Dendritic cell treated with granulocyte-macrophage colony-stimulating factor and Interleukin-4, amounts not matched to agents 40 ng/mL and 50 ng/mL, for 4 days (primary cell): ENCODE data around the gene ETV5.

Experiments used
- H3K27ac Mint-ChIP-seq: one replicate; pipeline ENCODE4 v1.8.0; 2022; ENCODE audit warnings: mild to moderate bottlenecking, mixed read lengths
- H3K27me3 Mint-ChIP-seq: one replicate; pipeline ENCODE4 v1.8.0; 2022; ENCODE audit warnings: mild to moderate bottlenecking, mixed read lengths
- H3K36me3 Mint-ChIP-seq: one replicate; pipeline ENCODE4 v1.8.0; 2022; ENCODE audit warnings: low read depth, mixed read lengths
- H3K4me1 Mint-ChIP-seq: one replicate; pipeline ENCODE4 v1.8.0; 2022; ENCODE audit warnings: low read depth, mixed read lengths
- H3K4me3 Mint-ChIP-seq: one replicate; pipeline ENCODE4 v1.8.0; 2022; ENCODE audit warnings: mild to moderate bottlenecking, moderate library complexity, mixed read lengths
- H3K9me3 Mint-ChIP-seq: one replicate; pipeline ENCODE4 v1.8.0; 2022; ENCODE audit warnings: mixed read lengths
- intact Hi-C: fragments of 100-400 bp; cut with micrococcal nuclease; formaldehyde crosslinking; loops from one replicate; pipeline ENCODE4 v1.15.0; 2022

ETV5 gene

GRCh38 chr3:186115239-186115996 lies 6.5 kb upstream of the ETV5 start:
- Mint-ChIP-seq H3K4me3 (no peak overlapping the region), H3K27ac (peak overlapping the region; percentile 16), H3K9me3 (no peaks in the 10 kb centered on the region), H3K4me1 (peaks cover 24% of the 10 kb centered on the region), H3K36me3 (no peaks in the 10 kb centered on the region), H3K27me3 (peaks cover 86% of the 10 kb centered on the region)
- intact Hi-C loops = no loop called here

- H3K27ac Mint-ChIP-seq = peak overlapping the region; percentile 73
- intact Hi-C loops = no loop called here
- no peaks in the 10 kb centered on the region for H3K9me3 Mint-ChIP-seq
- peaks cover 17% of the 10 kb centered on the region for H3K36me3 Mint-ChIP-seq
- peaks cover 86% of the 10 kb centered on the region for H3K27me3 Mint-ChIP-seq
- peaks cover 57% of the 10 kb centered on the region for H3K4me1 Mint-ChIP-seq
- peak overlapping the region; percentile 27 for H3K4me3 Mint-ChIP-seq
These were observed 2.4 kb upstream of the ETV5 start for GRCh38 chr3:186110975-186111974.

- peaks cover 82% of the 10 kb centered on the region for H3K27me3 Mint-ChIP-seq
- H3K27ac Mint-ChIP-seq = peak overlapping the region; percentile 89
- H3K36me3 Mint-ChIP-seq = peaks cover 17% of the 10 kb centered on the region
- no peaks in the 10 kb centered on the region for H3K9me3 Mint-ChIP-seq
- H3K4me3 Mint-ChIP-seq = peak overlapping the region; percentile 85
- intact Hi-C loops = loop anchor here (1.0 to 10.0 kb wide), 2 partner anchors 15 to 135 kb away; no protein-coding TSS in a partner anchor
- peaks cover 55% of the 10 kb centered on the region for H3K4me1 Mint-ChIP-seq
These were observed 1.3 kb upstream of the ETV5 start for GRCh38 chr3:186109897-186110803.

- H3K27ac Mint-ChIP-seq = peak overlapping the region; percentile 89
- H3K9me3 Mint-ChIP-seq = no peaks in the 10 kb centered on the region
- peaks cover 52% of the 10 kb centered on the region for H3K4me1 Mint-ChIP-seq
- peak overlapping the region; percentile 85 for H3K4me3 Mint-ChIP-seq
- peaks cover 28% of the 10 kb centered on the region for H3K36me3 Mint-ChIP-seq
- peaks cover 67% of the 10 kb centered on the region for H3K27me3 Mint-ChIP-seq
- intact Hi-C loops = loop anchor here (10.0 kb wide), 1 partner anchor 136 kb away; no protein-coding TSS in a partner anchor
These were observed 566 bp downstream of the ETV5 start for GRCh38 chr3:186108106-186108940.

- H3K36me3 Mint-ChIP-seq = peaks cover 37% of the 10 kb centered on the region
- peak overlapping the region; percentile 89 for H3K27ac Mint-ChIP-seq
- H3K9me3 Mint-ChIP-seq = no peaks in the 10 kb centered on the region
- peaks cover 52% of the 10 kb centered on the region for H3K4me1 Mint-ChIP-seq
- intact Hi-C loops = loop anchor here (10.0 kb wide), 1 partner anchor 137 kb away; no protein-coding TSS in a partner anchor
- peak overlapping the region; percentile 85 for H3K4me3 Mint-ChIP-seq
- peaks cover 64% of the 10 kb centered on the region for H3K27me3 Mint-ChIP-seq
These were observed 1.4 kb downstream of the ETV5 start for GRCh38 chr3:186107215-186108105.

- Mint-ChIP-seq H3K4me1 (peaks cover 43% of the 10 kb centered on the region), H3K4me3 (no peak overlapping the region), H3K27me3 (peaks cover 45% of the 10 kb centered on the region), H3K36me3 (peaks cover 38% of the 10 kb centered on the region), H3K27ac (peak overlapping the region; percentile 50), H3K9me3 (no peaks in the 10 kb centered on the region)
- intact Hi-C loops = loop anchor here (10.0 kb wide), 1 partner anchor 139 kb away; no protein-coding TSS in a partner anchor
These were observed 3.3 kb downstream of the ETV5 start for GRCh38 chr3:186105543-186105942.

GRCh38 chr3:186102687-186103086 lies 6.2 kb downstream of the ETV5 start:
- H3K4me1 Mint-ChIP-seq = peaks cover 32% of the 10 kb centered on the region
- no peak overlapping the region for H3K4me3 Mint-ChIP-seq
- H3K36me3 Mint-ChIP-seq = peaks cover 23% of the 10 kb centered on the region
- H3K27ac Mint-ChIP-seq = no peak overlapping the region
- H3K27me3 Mint-ChIP-seq = peaks cover 45% of the 10 kb centered on the region
- no peaks in the 10 kb centered on the region for H3K9me3 Mint-ChIP-seq
- intact Hi-C loops = loop anchor here (10.0 kb wide), 1 partner anchor 142 kb away; no protein-coding TSS in a partner anchor

- H3K4me3 Mint-ChIP-seq = no peak overlapping the region
- H3K4me1 Mint-ChIP-seq = peaks cover 38% of the 10 kb centered on the region
- intact Hi-C loops = loop anchor here (10.0 kb wide), 1 partner anchor 144 kb away; no protein-coding TSS in a partner anchor
- peaks cover 36% of the 10 kb centered on the region for H3K27me3 Mint-ChIP-seq
- H3K27ac Mint-ChIP-seq = no peak overlapping the region
- H3K36me3 Mint-ChIP-seq = peaks cover 21% of the 10 kb centered on the region
- H3K9me3 Mint-ChIP-seq = no peaks in the 10 kb centered on the region
These were observed 8.5 kb downstream of the ETV5 start for GRCh38 chr3:186100398-186100797.

- intact Hi-C loops = loop anchor here (10.0 kb wide), 2 partner anchors 476 to 676 kb away; partner anchors contain the start of gene DNAJB11
- Mint-ChIP-seq H3K27ac (no peak overlapping the region), H3K9me3 (no peaks in the 10 kb centered on the region), H3K4me3 (no peak overlapping the region), H3K36me3 (peaks cover 18% of the 10 kb centered on the region), H3K27me3 (peaks cover 36% of the 10 kb centered on the region), H3K4me1 (peaks cover 47% of the 10 kb centered on the region)
These were observed 9.7 kb downstream of the ETV5 start for GRCh38 chr3:186099178-186099577.

- Mint-ChIP-seq H3K9me3 (no peaks in the 10 kb centered on the region), H3K4me1 (peaks cover 52% of the 10 kb centered on the region), H3K4me3 (no peak overlapping the region), H3K27me3 (peaks cover 36% of the 10 kb centered on the region), H3K27ac (peak overlapping the region; percentile 100), H3K36me3 (peaks cover 13% of the 10 kb centered on the region)
- intact Hi-C loops = loop anchor here (10.0 kb wide), 2 partner anchors 476 to 676 kb away; partner anchors contain the start of gene DNAJB11
These were observed 10.1 kb downstream of the ETV5 start for GRCh38 chr3:186098740-186099139.

- peak overlapping the region; percentile 61 for H3K4me3 Mint-ChIP-seq
- peaks cover 31% of the 10 kb centered on the region for H3K27me3 Mint-ChIP-seq
- H3K4me1 Mint-ChIP-seq = peaks cover 61% of the 10 kb centered on the region
- intact Hi-C loops = loop anchor here (10.0 kb wide), 2 partner anchors 477 to 677 kb away; partner anchors contain the start of gene DNAJB11
- peak overlapping the region; percentile 100 for H3K27ac Mint-ChIP-seq
- H3K9me3 Mint-ChIP-seq = no peaks in the 10 kb centered on the region
- peaks cover 5% of the 10 kb centered on the region for H3K36me3 Mint-ChIP-seq
These were observed 11.0 kb downstream of the ETV5 start for GRCh38 chr3:186097663-186098451.
